Caco-2 (cell line): ENCODE data around the gene ARMH3. TPM values are rescaled to one million over a fixed set of nuclear protein-coding genes. Genes with fewer than 3 reads are reported as not detected.

Experiments used
- BruUV-seq: library from RNA; stranded (reverse); fragments of 400-500 nt; replicated peaks from 2 replicates; lab custom pipeline; 2021; lab: Mats Ljungman, UMichigan
- CTCF ChIA-PET: fragments of 300-600 bp; sonication (Branson Sonifier 250); formaldehyde crosslinking; loops from one replicate; lab custom pipeline; 2022; ENCODE audit warnings: antibody characterized with exemption; lab: Charles Lee
- POLR2A ChIA-PET: fragments of 300-600 bp; sonication (Branson Sonifier 250); formaldehyde crosslinking; loops from one replicate; lab custom pipeline; 2022; ENCODE audit warnings: antibody characterized with exemption; lab: Charles Lee
- DNase-seq, 2 experiments: peaks; one replicate each; pipeline versions ENCODE4 v3.0.0 to v3.0.0-alpha.2; 2020 to 2022
- H3K27me3 ChIP-seq: replicated peaks from 2 replicates; pipeline ENCODE4 v1.6.0; 2011; ENCODE audit warnings: low read length; ENCODE audit not compliant: control insufficient read depth, insufficient read depth
- H3K36me3 ChIP-seq: 2 replicates; pipeline ENCODE4 v1.5.1; 2011; ENCODE audit warnings: low read length; ENCODE audit not compliant: control insufficient read depth, insufficient read depth
- H3K4me1 ChIP-seq: fragments of 250-450 bp; sonication (Bioruptor Pico); 2 replicates; pipeline ENCODE4 v1.5.1; 2020; ENCODE audit warnings: mild to moderate bottlenecking
- H3K4me3 ChIP-seq: 2 replicates; pipeline ENCODE4 v1.5.1; 2011; ENCODE audit warnings: low read depth, mild to moderate bottlenecking, control low read depth, low read length
- H3K9me3 ChIP-seq: fragments of 250-450 bp; sonication (Bioruptor Pico); 2 replicates; pipeline ENCODE4 v1.5.1; 2020; ENCODE audit warnings: mild to moderate bottlenecking, moderate library complexity
- H3K27ac Mint-ChIP-seq: one replicate; pipeline ENCODE4 v1.8.0; 2022; ENCODE audit warnings: mixed read lengths; ENCODE audit not compliant: unreplicated experiment
- H3K27me3 Mint-ChIP-seq: one replicate; pipeline ENCODE4 v1.8.0; 2022; ENCODE audit warnings: mixed read lengths; ENCODE audit not compliant: insufficient read depth, unreplicated experiment
- H3K36me3 Mint-ChIP-seq: one replicate; pipeline ENCODE4 v1.8.0; 2022; ENCODE audit warnings: mild to moderate bottlenecking, mixed read lengths; ENCODE audit not compliant: insufficient read depth, unreplicated experiment
- H3K4me1 Mint-ChIP-seq: one replicate; pipeline ENCODE4 v1.8.0; 2022; ENCODE audit warnings: low read depth, mixed read lengths; ENCODE audit not compliant: unreplicated experiment
- H3K4me3 Mint-ChIP-seq: one replicate; pipeline ENCODE4 v1.8.0; 2022; ENCODE audit warnings: mild to moderate bottlenecking, moderate library complexity, mixed read lengths; ENCODE audit not compliant: unreplicated experiment
- H3K9me3 Mint-ChIP-seq: one replicate; pipeline ENCODE4 v1.8.0; 2022; ENCODE audit warnings: mixed read lengths; ENCODE audit not compliant: unreplicated experiment
- CTCF ChIP-seq, 2 experiments: fragments of 200-600 bp in 1 of 2; IDR thresholded peaks; 1 replicate in 1 of 2; 2 replicates in 1 of 2; pipeline versions ENCODE4 v1.5.1 to v1.8.0; 2011 to 2022; ENCODE audit warnings: antibody characterized with exemption in 1 of 2, control low read depth in 1 of 2, inconsistent platforms in 1 of 2, low read depth in 1 of 2, low read length in 1 of 2, mild to moderate bottlenecking in 1 of 2, moderate library complexity in 1 of 2; ENCODE audit not compliant: insufficient read depth in 1 of 2, severe bottlenecking in 1 of 2, unreplicated experiment in 1 of 2
- intact Hi-C: fragments of 100-400 bp; cut with micrococcal nuclease; formaldehyde crosslinking; loops from one replicate; pipeline ENCODE4 v1.10.0; 2022; ENCODE audit not compliant: unreplicated experiment
- total RNA-seq: library from RNA; stranded (reverse); gene quantifications from 2 replicates; pipeline ENCODE4 v1.2.3, GENCODE V29; 2022

ARMH3 gene
- total RNA-seq, 1 experiment from 2014 or later, result 17.4 TPM

DNA sequence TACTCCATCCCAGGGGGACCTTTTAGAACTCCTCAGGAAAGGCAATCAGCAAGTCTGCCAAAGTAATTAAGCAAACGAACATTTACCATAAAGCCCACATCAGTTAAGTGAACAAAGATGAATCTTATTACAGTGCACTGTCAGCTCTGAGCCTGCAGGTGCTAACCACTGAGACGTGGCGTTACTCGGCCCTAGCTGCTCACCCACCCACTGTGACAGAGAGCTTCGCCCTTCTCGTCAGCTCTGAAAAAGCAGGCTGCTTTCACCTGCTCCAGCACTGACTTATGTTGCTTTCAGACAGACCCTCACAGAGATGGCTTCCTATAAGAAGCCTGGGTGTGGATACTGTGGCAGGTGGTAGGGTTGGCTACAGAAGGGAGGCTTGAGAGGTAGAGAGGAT, 154.6 kb downstream of the ARMH3 start:
- Histone ChIP-seq H3K36me3 (no peaks in the 10 kb centered on the region; the same call in 1 of the 2 replicates), H3K9me3 (no peaks in the 10 kb centered on the region), H3K4me1 (no peaks in the 10 kb centered on the region), H3K4me3 (no peak overlapping the region), H3K27me3 (no peaks in the 10 kb centered on the region)
- TF ChIP-seq CTCF (IDR thresholded peaks at IDR 0.05; ENCODE audit: insufficient read depth in 1 of 2, low read depth in 1 of 2, low read length in 1 of 2, severe bottlenecking in 1 of 2, unreplicated experiment in 1 of 2), result no peak
- no TSS peak for BruUV-seq
- Mint-ChIP-seq H3K27ac (no peak overlapping the region), H3K4me3 (no peak overlapping the region), H3K9me3 (no peaks in the 10 kb centered on the region), H3K4me1 (no peaks in the 10 kb centered on the region), H3K36me3 (peaks cover 6% of the 10 kb centered on the region), H3K27me3 (no peaks in the 10 kb centered on the region)
- DNase-seq, result no peak
- CTCF ChIA-PET, result no interaction called here
- POLR2A ChIA-PET, result no interaction called here
- intact Hi-C loops, result no loop called here

- DNase-seq, result no peak
- Histone ChIP-seq H3K27me3 (no peaks in the 10 kb centered on the region), H3K4me3 (no peak overlapping the region), H3K36me3 (no peaks in the 10 kb centered on the region), H3K9me3 (no peaks in the 10 kb centered on the region), H3K4me1 (no peaks in the 10 kb centered on the region)
- no peaks in the 10 kb centered on the region for H3K27me3 Mint-ChIP-seq
- ChIA-PET CTCF (no interaction called here), POLR2A (no interaction called here)
- peaks cover 6% of the 10 kb centered on the region for H3K36me3 Mint-ChIP-seq
- H3K27ac Mint-ChIP-seq, result no peak overlapping the region
- no peaks in the 10 kb centered on the region for H3K9me3 Mint-ChIP-seq
- BruUV-seq, result no TSS peak
- intact Hi-C loops, result no loop called here
- no peaks in the 10 kb centered on the region for H3K4me1 Mint-ChIP-seq
- H3K4me3 Mint-ChIP-seq, result no peak overlapping the region
- TF ChIP-seq CTCF (IDR thresholded peaks at IDR 0.05; ENCODE audit: insufficient read depth in 1 of 2, low read depth in 1 of 2, low read length in 1 of 2, severe bottlenecking in 1 of 2, unreplicated experiment in 1 of 2), result no peak
Observed at GRCh38 chr10:101897633-101898032, 158.3 kb downstream of the ARMH3 start.

DNA sequence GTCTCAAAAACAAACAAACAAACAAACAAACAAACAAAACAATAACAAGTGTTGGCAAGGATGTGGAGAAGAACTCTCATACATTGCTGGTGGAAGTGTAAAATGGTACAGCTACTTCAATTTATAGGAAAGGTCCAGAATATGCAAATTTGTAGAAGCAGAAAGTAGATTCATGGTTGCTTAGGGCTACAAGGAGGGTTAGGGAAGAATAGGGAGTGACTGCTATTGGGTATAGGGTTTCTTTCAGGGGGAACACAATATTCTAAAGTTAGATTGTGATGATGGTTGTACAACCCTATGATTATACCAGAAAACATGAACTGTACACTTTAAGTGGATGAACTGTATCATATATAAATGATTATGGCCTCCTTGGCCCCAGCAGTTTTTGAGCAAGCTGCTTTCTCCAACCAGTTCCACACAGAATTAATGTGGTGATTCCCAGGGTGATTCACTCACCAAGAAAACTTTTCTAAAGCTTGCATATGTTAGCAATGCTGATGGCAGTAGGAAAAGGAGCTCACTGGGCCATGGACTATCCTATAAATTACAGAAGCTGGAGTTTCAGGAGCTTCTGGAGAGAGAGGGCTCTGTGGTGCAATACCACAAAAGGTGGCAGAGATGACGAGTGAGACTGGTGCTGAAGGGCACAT, 159.6 kb downstream of the ARMH3 start:
- Mint-ChIP-seq H3K4me1 (no peaks in the 10 kb centered on the region), H3K9me3 (no peaks in the 10 kb centered on the region), H3K27ac (no peak overlapping the region), H3K36me3 (peaks cover 1% of the 10 kb centered on the region), H3K27me3 (no peaks in the 10 kb centered on the region), H3K4me3 (no peak overlapping the region)
- intact Hi-C loops, result no loop called here
- no TSS peak for BruUV-seq
- Histone ChIP-seq H3K4me1 (no peaks in the 10 kb centered on the region), H3K9me3 (no peaks in the 10 kb centered on the region), H3K36me3 (no peaks in the 10 kb centered on the region), H3K4me3 (no peak overlapping the region), H3K27me3 (no peaks in the 10 kb centered on the region)
- no peak for TF ChIP-seq CTCF (IDR thresholded peaks at IDR 0.05; ENCODE audit: insufficient read depth in 1 of 2, low read depth in 1 of 2, low read length in 1 of 2, severe bottlenecking in 1 of 2, unreplicated experiment in 1 of 2)
- CTCF ChIA-PET, result interaction anchor here (1.5 kb wide), 1 partner anchor 114 kb away, joined by 6 read pairs; no protein-coding TSS in a partner anchor
- no peak for DNase-seq
- POLR2A ChIA-PET, result no interaction called here
